CD14-positive monocyte (primary cell): ENCODE data around the gene LRRC59. TPM values are rescaled to one million over a fixed set of nuclear protein-coding genes. Genes with fewer than 3 reads are reported as not detected.
A peak's percentile ranks its signal among the peaks of the same experiment; 100 is the strongest.

Experiments used
- DNase-seq, 3 donors: peaks; one replicate each; pipeline ENCODE4 v3.0.0-alpha.2; 2011 to 2022
- H2AFZ ChIP-seq: 2 replicates; pipeline ENCODE4 v1.6.0; 2012; ENCODE audit warnings: mild to moderate bottlenecking, low read depth, low read length, inconsistent platforms; ENCODE audit not compliant: insufficient read depth, poor library complexity, severe bottlenecking
- H3K27ac ChIP-seq, 2 donors: 1 replicate in 1 of 2; 2 replicates in 1 of 2; pipeline ENCODE4 v1.5.1; 2012 to 2013; ENCODE audit warnings: low read length in 2 of 2, control low read depth in 1 of 2, inconsistent platforms in 1 of 2, low read depth in 1 of 2, mild to moderate bottlenecking in 1 of 2
- H3K27me3 ChIP-seq, 2 donors: one replicate each; pipeline versions ENCODE4 v1.6.0 to v1.6.1; 2011 to 2013; ENCODE audit warnings: low read length in 2 of 2; ENCODE audit not compliant: control insufficient read depth in 2 of 2, insufficient read depth in 2 of 2
- H3K36me3 ChIP-seq, 2 donors: replicated peaks in 1 of 2; 1 replicate in 1 of 2; 2 replicates in 1 of 2; pipeline versions ENCODE4 v1.5.1 to v1.6.1; 2012 to 2013; ENCODE audit warnings: low read length in 2 of 2, control low read depth in 1 of 2, inconsistent platforms in 1 of 2, mild to moderate bottlenecking in 1 of 2; ENCODE audit not compliant: insufficient read depth in 2 of 2, control insufficient read depth in 1 of 2
- H3K4me1 ChIP-seq, 2 donors: 1 replicate in 1 of 2; 2 replicates in 1 of 2; pipeline versions ENCODE4 v1.5.1 to v1.6.1; 2012 to 2013; ENCODE audit warnings: low read length in 2 of 2, control low read depth in 1 of 2, inconsistent platforms in 1 of 2, mild to moderate bottlenecking in 1 of 2, moderate library complexity in 1 of 2; ENCODE audit not compliant: insufficient read depth in 2 of 2, control insufficient read depth in 1 of 2
- H3K4me2 ChIP-seq: replicated peaks from 2 replicates; pipeline ENCODE3; 2012; ENCODE audit warnings: low read length, moderate library complexity, mild to moderate bottlenecking; ENCODE audit not compliant: poor library complexity, severe bottlenecking; ENCODE audit errors: extremely low read depth
- H3K4me3 ChIP-seq, 3 experiments: fragments of 200-600 bp in 1 of 3; sonication (generic) in 1 of 3; replicated peaks in 1 of 3; 1 replicate in 2 of 3; 2 replicates in 1 of 3; pipeline ENCODE4 v1.5.1; 2011 to 2013; ENCODE audit warnings: low read length in 3 of 3, mild to moderate bottlenecking in 3 of 3, control low read depth in 2 of 3, low read depth in 2 of 3, inconsistent platforms in 1 of 3, moderate library complexity in 1 of 3
- H3K79me2 ChIP-seq: 2 replicates; pipeline ENCODE4 v1.6.0; 2012; ENCODE audit warnings: mild to moderate bottlenecking, control low read depth, inconsistent platforms, low read length, moderate library complexity; ENCODE audit not compliant: insufficient read depth
- H3K9ac ChIP-seq: 2 replicates; pipeline ENCODE4 v1.6.0; 2017; ENCODE audit warnings: low read length, mild to moderate bottlenecking; ENCODE audit not compliant: insufficient read depth, poor library complexity, severe bottlenecking
- H3K9me3 ChIP-seq, 2 donors: replicated peaks in 1 of 2; 1 replicate in 1 of 2; 2 replicates in 1 of 2; pipeline versions ENCODE4 v1.5.1 to v1.6.1; 2012 to 2013; ENCODE audit warnings: low read length in 2 of 2, control low read depth in 1 of 2; ENCODE audit not compliant: control insufficient read depth in 1 of 2, insufficient read depth in 1 of 2
- H4K20me1 ChIP-seq: 2 replicates; pipeline ENCODE4 v1.6.0; 2012; ENCODE audit warnings: mild to moderate bottlenecking, low read length, control low read depth, moderate library complexity; ENCODE audit not compliant: insufficient read depth
- H3K27ac Mint-ChIP-seq, 7 donors: one replicate each; pipeline ENCODE4 v1.8.0; 2020; ENCODE audit warnings: mild to moderate bottlenecking in 7 of 7, mixed read lengths in 7 of 7, moderate library complexity in 6 of 7, inconsistent platforms in 2 of 7
- H3K27me3 Mint-ChIP-seq, 3 donors: one replicate each; pipeline ENCODE4 v1.8.0; 2021 to 2022; ENCODE audit warnings: low read depth in 3 of 3, mild to moderate bottlenecking in 3 of 3, mixed read lengths in 3 of 3, moderate library complexity in 3 of 3, inconsistent platforms in 1 of 3
- H3K36me3 Mint-ChIP-seq, 2 donors: one replicate each; pipeline ENCODE4 v1.8.0; 2020; ENCODE audit warnings: mixed read lengths in 2 of 2, inconsistent platforms in 1 of 2, mild to moderate bottlenecking in 1 of 2
- H3K4me1 Mint-ChIP-seq: one replicate; pipeline ENCODE4 v1.8.0; 2020; ENCODE audit warnings: mild to moderate bottlenecking, mixed read lengths
- H3K4me3 Mint-ChIP-seq, 2 donors: one replicate each; pipeline ENCODE4 v1.8.0; 2020; ENCODE audit warnings: mild to moderate bottlenecking in 2 of 2, mixed read lengths in 2 of 2, moderate library complexity in 1 of 2
- H3K9me3 Mint-ChIP-seq, 7 donors: one replicate each; pipeline ENCODE4 v1.8.0; 2020 to 2022; ENCODE audit warnings: mixed read lengths in 7 of 7, mild to moderate bottlenecking in 6 of 7, moderate library complexity in 6 of 7, inconsistent platforms in 2 of 7
- CTCF ChIP-seq: fragments of 200-600 bp; IDR thresholded peaks from one replicate; pipeline ENCODE4 v1.8.0; 2022; ENCODE audit warnings: antibody characterized with exemption, mild to moderate bottlenecking
- WGBS: methylation state at CpG from one replicate; pipeline ENCODE4 v1.1.5; 2013; ENCODE audit warnings: missing lambda C conversion rate; ENCODE audit not compliant: insufficient coverage; 5-methylcytosine and 5-hydroxymethylcytosine counted together
- intact Hi-C, 2 donors: fragments of 100-400 bp; cut with micrococcal nuclease; formaldehyde crosslinking; loops; one replicate each; pipeline versions ENCODE4 v1.15.0 to v1.15.1; 2023
- polyA plus RNA-seq, 3 donors: library from polyadenylated mRNA; depleted of rRNA in 1 of 3; unstranded in 2 of 3; stranded (reverse) in 1 of 3; fragments of 300-500 nt in 2 of 3; fragments of >200 nt in 1 of 3; fragmentation: Illumina TruSeq in 2 of 3; gene quantifications; 1 replicate in 2 of 3; 2 replicates in 1 of 3; pipeline ENCODE4 v1.2.3, GENCODE V29; 2012 to 2021

LRRC59 gene
- polyA plus RNA-seq, 3 donors, result 36.6 to 48.9 (median 45.7) TPM

- intact Hi-C loops, result no loop called here
These were observed 16.7 kb downstream of the LRRC59 start for GRCh38 chr17:50380369-50381259.

More at GRCh38 chr17:50380369-50381259, 16.7 kb downstream of the LRRC59 start:
- H3K4me1 ChIP-seq, result peaks cover 8 to 9% of the 10 kb centered on the region in 2 donors
- H3K9me3 ChIP-seq, result no peaks in the 10 kb centered on the region
- H4K20me1 ChIP-seq, result peaks cover 11% of the 10 kb centered on the region
- Mint-ChIP-seq H3K27me3 (peaks cover 0 to 1% (median 0%) of the 10 kb centered on the region in 3 donors), H3K27ac (peak overlapping the region in 5 of 7 donors; percentile 12 to 60 (median 53)), H3K9me3 (no peaks in the 10 kb centered on the region), H3K4me1 (peaks cover 12% of the 10 kb centered on the region), H3K4me3 (no peak overlapping the region), H3K36me3 (peaks cover 66 to 76% of the 10 kb centered on the region in 2 donors)
- no peaks in the 10 kb centered on the region for H3K27me3 ChIP-seq
- no peak for TF ChIP-seq CTCF
- H3K9ac ChIP-seq, result no peak overlapping the region
- H3K36me3 ChIP-seq, result peaks cover 48 to 74% of the 10 kb centered on the region in 2 donors
- no peak overlapping the region for H2AFZ ChIP-seq
- 96% methylated on average over 11 of the region's 13 CpGs for WGBS
- no peak for DNase-seq
- no peak overlapping the region for H3K4me2 ChIP-seq
- peak overlapping the region in 1 of 2 donors; percentile 27 for H3K27ac ChIP-seq
- H3K79me2 ChIP-seq, result no peaks in the 10 kb centered on the region
- no peak overlapping the region for H3K4me3 ChIP-seq
